Gastroesophageal sphincter (tissue), 4 donors: ENCODE results near the gene JARID2. TPM values are rescaled to one million over a fixed set of nuclear protein-coding genes. Genes with fewer than 3 reads are reported as not detected.

Source experiments
- ATAC-seq: fragments of 150-250 bp; one replicate; pipeline ENCODE4 v1.9.1; 2016; ENCODE audit warnings: mild to moderate bottlenecking, moderate library complexity
- H3K27ac ChIP-seq, 4 donors: fragments of 200-600 bp; sonication (generic) in 3 of 4; 1 replicate in 3 of 4; 2 replicates in 1 of 4; pipeline ENCODE4 v1.5.1; 2016 to 2019
- H3K27me3 ChIP-seq: fragments of 200-600 bp; sonication (generic); one replicate; pipeline ENCODE4 v1.5.1; 2019
- H3K36me3 ChIP-seq, 2 donors: fragments of 200-600 bp; sonication (generic); one replicate each; pipeline ENCODE4 v1.5.1; 2019; ENCODE audit warnings: control low read depth in 1 of 2
- H3K4me1 ChIP-seq, 3 donors: fragments of 200-600 bp; sonication (generic); 1 replicate in 2 of 3; 2 replicates in 1 of 3; pipeline ENCODE4 v1.5.1; 2016 to 2019; ENCODE audit warnings: control low read depth in 2 of 3
- H3K4me3 ChIP-seq, 2 donors: fragments of 200-600 bp; sonication (generic); one replicate each; pipeline ENCODE4 v1.5.1; 2019; ENCODE audit warnings: mild to moderate bottlenecking in 1 of 2, moderate library complexity in 1 of 2
- H3K9me3 ChIP-seq, 3 donors: fragments of 200-600 bp; sonication (generic); one replicate each; pipeline ENCODE4 v1.5.1; 2017 to 2019; ENCODE audit warnings: control low read depth in 2 of 3
- CTCF ChIP-seq, 4 experiments: fragments of 200-600 bp in 2 of 4; fragments of 450-650 bp in 2 of 4; sonication (generic) in 1 of 4; IDR thresholded peaks; one replicate each; pipeline ENCODE4 v1.5.1; 2017 to 2019; ENCODE audit warnings: antibody characterized with exemption in 4 of 4, mild to moderate bottlenecking in 2 of 4, moderate library complexity in 2 of 4
- EP300 ChIP-seq: sonication (generic); formaldehyde crosslinking; IDR thresholded peaks from one replicate; pipeline ENCODE4 v1.6.1; 2017; ENCODE audit warnings: antibody characterized with exemption, mild to moderate bottlenecking
- POLR2A ChIP-seq, 2 donors: fragments of 450-650 bp; IDR thresholded peaks; one replicate each; pipeline ENCODE4 v1.6.1; 2017; ENCODE audit warnings: antibody characterized with exemption in 2 of 2, mild to moderate bottlenecking in 2 of 2, moderate library complexity in 1 of 2
- POLR2AphosphoS5 ChIP-seq: sonication (generic); formaldehyde crosslinking; IDR thresholded peaks from one replicate; pipeline ENCODE4 v1.6.1; 2017; ENCODE audit warnings: antibody characterized with exemption
- WGBS, 2 donors: methylation state at CpG; one replicate each; pipeline ENCODE4 v1.1.5; 2018; ENCODE audit warnings: low coverage in 1 of 2; 5-methylcytosine and 5-hydroxymethylcytosine counted together
- total RNA-seq, 4 donors: library from RNA; depleted of rRNA; stranded (reverse); fragments of >200 nt; gene quantifications; one replicate each; pipeline ENCODE4 v1.1.0, GENCODE V29; 2016

JARID2 gene
- total RNA-seq, 4 donors from 2014 or later, result 6.8 to 12.3 (median 8.5) TPM

DNA sequence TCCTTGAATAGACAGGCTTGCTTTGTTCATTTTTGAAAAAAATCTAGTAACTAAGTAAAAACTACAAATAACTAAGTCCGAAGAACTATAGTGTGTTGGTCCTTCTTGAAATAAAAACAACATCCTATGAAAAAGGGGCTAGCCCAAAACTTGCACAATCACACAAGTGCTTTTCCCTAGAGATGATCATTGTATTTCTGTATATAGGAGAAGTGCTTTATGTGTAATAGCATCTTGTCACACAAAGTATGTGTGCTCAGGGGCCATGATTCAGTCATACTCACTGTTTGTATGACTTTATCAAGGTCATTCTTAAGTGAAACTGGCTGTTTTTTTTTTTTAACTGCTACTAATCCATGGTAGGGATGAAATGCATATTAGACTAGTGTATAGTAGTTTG is 237.2 kb downstream of the JARID2 start:
- ATAC-seq, result no peak
- Histone ChIP-seq H3K9me3 (no peaks in the 10 kb centered on the region), H3K4me3 (no peak overlapping the region), H3K4me1 (peaks cover 0 to 50% (median 0%) of the 10 kb centered on the region in 3 donors), H3K27me3 (no peaks in the 10 kb centered on the region), H3K36me3 (peaks cover 0 to 11% of the 10 kb centered on the region in 2 donors), H3K27ac (no peak overlapping the region)
- TF ChIP-seq POLR2AphosphoS5, result no peak
- no peak for TF ChIP-seq EP300
- no peak for TF ChIP-seq POLR2A (IDR thresholded peaks at IDR 0.05)
- TF ChIP-seq CTCF (IDR thresholded peaks at IDR 0.05), result no peak
- whole genome bisulfite sequencing, 2 donors, result 90 to 100% methylated on average over 1 of the region's 1 CpG

DNA sequence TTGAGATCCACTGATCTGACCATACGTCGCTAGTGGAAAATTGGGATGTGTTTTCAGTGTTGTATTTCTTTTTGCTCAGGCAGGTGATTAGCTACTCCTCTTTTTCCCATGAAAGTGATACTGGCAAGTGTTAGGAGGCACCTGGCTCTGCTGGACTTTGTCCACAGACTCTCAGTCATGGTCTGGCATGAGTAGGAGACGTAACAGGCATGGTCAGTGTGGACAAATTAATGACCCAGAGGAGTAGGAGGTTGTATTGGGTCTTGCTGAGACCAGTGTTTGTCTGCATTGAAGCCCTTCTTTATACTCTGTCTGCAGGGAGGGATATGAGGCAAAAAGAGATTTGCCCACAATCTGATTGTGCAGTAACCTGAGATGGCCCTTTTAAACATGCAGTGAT is 238.3 kb downstream of the JARID2 start:
- H3K9me3 ChIP-seq, result no peaks in the 10 kb centered on the region
- peaks cover 0 to 22% of the 10 kb centered on the region in 2 donors for H3K36me3 ChIP-seq
- WGBS, 2 donors, result 87 to 100% methylated on average over 3 of the region's 3 CpGs
- no peaks in the 10 kb centered on the region for H3K27me3 ChIP-seq
- TF ChIP-seq CTCF (IDR thresholded peaks at IDR 0.05) (no peak), POLR2AphosphoS5 (no peak), POLR2A (IDR thresholded peaks at IDR 0.05) (no peak), EP300 (no peak)
- peaks cover 0 to 46% (median 0%) of the 10 kb centered on the region in 3 donors for H3K4me1 ChIP-seq
- H3K4me3 ChIP-seq, result no peak overlapping the region
- no peak for ATAC-seq
- H3K27ac ChIP-seq, result no peak overlapping the region

DNA sequence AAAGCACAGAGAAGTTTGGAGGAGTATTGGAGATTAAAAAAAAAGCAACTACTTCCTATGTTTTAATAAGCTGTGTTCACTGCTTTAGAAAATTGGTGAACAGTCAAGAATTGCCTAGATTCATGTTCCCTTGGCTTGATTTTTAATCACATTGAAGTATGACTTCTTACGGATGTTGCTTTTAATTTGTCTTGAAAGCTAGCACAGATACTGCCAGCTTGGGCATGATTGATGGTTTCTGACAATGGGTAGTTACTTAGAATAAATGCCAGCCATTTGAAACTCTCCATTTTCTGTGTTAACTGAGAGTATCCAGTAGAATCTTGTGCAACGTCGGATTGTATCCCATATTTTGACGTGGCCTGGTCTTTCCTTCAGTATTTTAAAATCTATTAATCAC is 239.0 kb downstream of the JARID2 start:
- 78 to 91% methylated on average over 4 of the region's 4 CpGs for WGBS, 2 donors
- Histone ChIP-seq H3K27ac (no peak overlapping the region), H3K9me3 (no peaks in the 10 kb centered on the region), H3K4me1 (peaks cover 0 to 44% (median 0%) of the 10 kb centered on the region in 3 donors), H3K4me3 (no peak overlapping the region), H3K36me3 (peaks cover 0 to 25% of the 10 kb centered on the region in 2 donors), H3K27me3 (no peaks in the 10 kb centered on the region)
- ATAC-seq, result no peak
- TF ChIP-seq POLR2A (IDR thresholded peaks at IDR 0.05) (no peak), EP300 (no peak), CTCF (IDR thresholded peaks at IDR 0.05) (no peak), POLR2AphosphoS5 (no peak)

- peaks cover 0 to 25% of the 10 kb centered on the region in 2 donors for H3K36me3 ChIP-seq
- no peaks in the 10 kb centered on the region for H3K9me3 ChIP-seq
- 62% methylated on average over 2 of the region's 2 CpGs; no CpG with 5 or more reads in 1 of the 2 donors for WGBS, 2 donors
- no peak for ATAC-seq
- no peaks in the 10 kb centered on the region for H3K27me3 ChIP-seq
- no peak overlapping the region for H3K27ac ChIP-seq
- H3K4me3 ChIP-seq, result no peak overlapping the region
- peaks cover 0 to 42% (median 0%) of the 10 kb centered on the region in 3 donors for H3K4me1 ChIP-seq
- TF ChIP-seq POLR2AphosphoS5, result no peak
- no peak for TF ChIP-seq CTCF (IDR thresholded peaks at IDR 0.05)
- TF ChIP-seq POLR2A (IDR thresholded peaks at IDR 0.05), result no peak
- TF ChIP-seq EP300, result no peak
Measured at GRCh38 chr6:15485936-15486335, 240.1 kb downstream of the JARID2 start.

DNA sequence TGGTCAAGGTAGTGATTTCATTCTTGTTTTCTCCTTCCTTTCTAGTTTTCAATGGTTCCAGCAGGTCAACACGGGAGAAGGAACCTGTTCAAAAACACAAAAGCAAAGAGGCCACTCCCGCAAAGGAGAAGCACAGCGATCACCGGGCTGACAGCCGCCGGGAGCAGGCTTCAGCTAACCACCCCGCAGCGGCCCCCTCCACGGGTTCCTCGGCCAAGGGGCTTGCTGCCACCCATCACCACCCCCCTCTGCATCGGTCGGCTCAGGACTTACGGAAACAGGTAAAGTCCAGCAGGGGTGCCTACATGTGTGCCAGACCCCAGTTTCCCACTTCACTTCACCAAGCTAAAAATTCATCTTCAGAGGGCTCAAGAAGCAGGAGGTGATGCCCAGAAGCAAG is 241.4 kb downstream of the JARID2 start:
- H3K4me1 ChIP-seq, result peaks cover 0 to 47% (median 2%) of the 10 kb centered on the region in 3 donors
- no peaks in the 10 kb centered on the region for H3K27me3 ChIP-seq
- ATAC-seq, result no peak
- WGBS, 2 donors, result 100% methylated on average over 2 of the region's 13 CpGs; no CpG with 5 or more reads in 1 of the 2 donors
- no peak overlapping the region for H3K4me3 ChIP-seq
- H3K27ac ChIP-seq, result no peak overlapping the region
- no peaks in the 10 kb centered on the region for H3K9me3 ChIP-seq
- H3K36me3 ChIP-seq, result peaks cover 0 to 25% of the 10 kb centered on the region in 2 donors
- no peak for TF ChIP-seq POLR2A (IDR thresholded peaks at IDR 0.05)
- TF ChIP-seq EP300, result no peak
- TF ChIP-seq CTCF (IDR thresholded peaks at IDR 0.05), result no peak
- no peak for TF ChIP-seq POLR2AphosphoS5
